ENCODE results near the gene ADAMTS16. TPM values are rescaled to one million over a fixed set of nuclear protein-coding genes. Genes with fewer than 3 reads are reported as not detected.

Gene ADAMTS16
- total RNA-seq, 2 experiments from 2014 or later = not detected

- H3K27me3 Mint-ChIP-seq = no peaks in the 10 kb centered on the region
- no peaks in the 10 kb centered on the region for H3K36me3 Mint-ChIP-seq (ENCODE audit: low read depth)
- H3K27ac Mint-ChIP-seq = no peak overlapping the region
- H3K4me3 Mint-ChIP-seq = no peak overlapping the region
- H3K4me1 Mint-ChIP-seq = no peaks in the 10 kb centered on the region
- peaks cover 4% of the 10 kb centered on the region for H3K9me3 Mint-ChIP-seq
- CTCF ChIA-PET = no interaction called here
- POLR2A ChIA-PET = no interaction called here
- no peak for DNase-seq
Measured at GRCh38 chr5:5240234-5240633, 100.1 kb downstream of the ADAMTS16 start.

- ChIA-PET POLR2A (no interaction called here), CTCF (no interaction called here)
- Mint-ChIP-seq H3K4me3 (no peak overlapping the region), H3K27ac (no peak overlapping the region), H3K4me1 (no peaks in the 10 kb centered on the region), H3K27me3 (no peaks in the 10 kb centered on the region), H3K36me3 (ENCODE audit: low read depth) (no peaks in the 10 kb centered on the region), H3K9me3 (peaks cover 4% of the 10 kb centered on the region)
- DNase-seq = no peak
Measured at GRCh38 chr5:5242056-5242455, 101.9 kb downstream of the ADAMTS16 start.

- POLR2A ChIA-PET = no interaction called here
- no peak overlapping the region for H3K4me3 Mint-ChIP-seq
- CTCF ChIA-PET = no interaction called here
- DNase-seq = no peak
- H3K27ac Mint-ChIP-seq = no peak overlapping the region
- H3K36me3 Mint-ChIP-seq (ENCODE audit: low read depth) = no peaks in the 10 kb centered on the region
- no peaks in the 10 kb centered on the region for H3K9me3 Mint-ChIP-seq
- no peaks in the 10 kb centered on the region for H3K4me1 Mint-ChIP-seq
- H3K27me3 Mint-ChIP-seq = no peaks in the 10 kb centered on the region
Measured at GRCh38 chr5:5246736-5247135, 106.6 kb downstream of the ADAMTS16 start.

GRCh38 chr5:5250758-5251157 is 110.6 kb downstream of the ADAMTS16 start:
- Mint-ChIP-seq H3K4me3 (no peak overlapping the region), H3K9me3 (peaks cover 5% of the 10 kb centered on the region), H3K36me3 (ENCODE audit: low read depth) (no peaks in the 10 kb centered on the region), H3K4me1 (no peaks in the 10 kb centered on the region), H3K27ac (no peak overlapping the region), H3K27me3 (no peaks in the 10 kb centered on the region)
- no peak for DNase-seq
- CTCF ChIA-PET = no interaction called here
- POLR2A ChIA-PET = no interaction called here

GRCh38 chr5:5252106-5252505 is 112.0 kb downstream of the ADAMTS16 start:
- H3K36me3 Mint-ChIP-seq (ENCODE audit: low read depth) = no peaks in the 10 kb centered on the region
- ChIA-PET POLR2A (no interaction called here), CTCF (no interaction called here)
- no peak overlapping the region for H3K4me3 Mint-ChIP-seq
- no peaks in the 10 kb centered on the region for H3K4me1 Mint-ChIP-seq
- no peak overlapping the region for H3K27ac Mint-ChIP-seq
- DNase-seq = no peak
- H3K9me3 Mint-ChIP-seq = peaks cover 7% of the 10 kb centered on the region
- H3K27me3 Mint-ChIP-seq = no peaks in the 10 kb centered on the region

- H3K4me3 Mint-ChIP-seq = no peak overlapping the region
- POLR2A ChIA-PET = no interaction called here
- H3K4me1 Mint-ChIP-seq = no peaks in the 10 kb centered on the region
- CTCF ChIA-PET = no interaction called here
- H3K27me3 Mint-ChIP-seq = no peaks in the 10 kb centered on the region
- DNase-seq = no peak
- H3K9me3 Mint-ChIP-seq = peaks cover 7% of the 10 kb centered on the region
- H3K27ac Mint-ChIP-seq = no peak overlapping the region
- no peaks in the 10 kb centered on the region for H3K36me3 Mint-ChIP-seq (ENCODE audit: low read depth)
Measured at GRCh38 chr5:5257353-5257752, 117.2 kb downstream of the ADAMTS16 start.

GRCh38 chr5:5258564-5258963 is 118.4 kb downstream of the ADAMTS16 start:
- CTCF ChIA-PET = no interaction called here
- POLR2A ChIA-PET = no interaction called here
- Mint-ChIP-seq H3K4me1 (no peaks in the 10 kb centered on the region), H3K27me3 (no peaks in the 10 kb centered on the region), H3K4me3 (no peak overlapping the region), H3K36me3 (ENCODE audit: low read depth) (no peaks in the 10 kb centered on the region), H3K27ac (no peak overlapping the region), H3K9me3 (peaks cover 5% of the 10 kb centered on the region)
- DNase-seq = no peak

GRCh38 chr5:5264727-5265126 is 124.6 kb downstream of the ADAMTS16 start:
- CTCF ChIA-PET = no interaction called here
- Mint-ChIP-seq H3K27ac (no peak overlapping the region), H3K4me1 (no peaks in the 10 kb centered on the region)

GRCh38 chr5:5266297-5266696 is 126.2 kb downstream of the ADAMTS16 start:
- Mint-ChIP-seq H3K4me1 (no peaks in the 10 kb centered on the region), H3K27ac (no peak overlapping the region)
- CTCF ChIA-PET = no interaction called here

More at GRCh38 chr5:5264727-5265126, 124.6 kb downstream of the ADAMTS16 start:
- Mint-ChIP-seq H3K27me3 (no peaks in the 10 kb centered on the region), H3K36me3 (ENCODE audit: low read depth) (no peaks in the 10 kb centered on the region), H3K4me3 (no peak overlapping the region), H3K9me3 (no peaks in the 10 kb centered on the region)
- POLR2A ChIA-PET = no interaction called here
- DNase-seq = no peak

GRCh38 chr5:5270161-5270560 is 130.0 kb downstream of the ADAMTS16 start:
- CTCF ChIA-PET = no interaction called here
- no peaks in the 10 kb centered on the region for H3K36me3 Mint-ChIP-seq (ENCODE audit: low read depth)
- DNase-seq = no peak
- no peaks in the 10 kb centered on the region for H3K4me1 Mint-ChIP-seq
- no peaks in the 10 kb centered on the region for H3K9me3 Mint-ChIP-seq
- no peaks in the 10 kb centered on the region for H3K27me3 Mint-ChIP-seq
- POLR2A ChIA-PET = no interaction called here
- no peak overlapping the region for H3K27ac Mint-ChIP-seq
- no peak overlapping the region for H3K4me3 Mint-ChIP-seq

More at GRCh38 chr5:5266297-5266696, 126.2 kb downstream of the ADAMTS16 start:
- Mint-ChIP-seq H3K36me3 (ENCODE audit: low read depth) (no peaks in the 10 kb centered on the region), H3K4me3 (no peak overlapping the region), H3K27me3 (no peaks in the 10 kb centered on the region), H3K9me3 (no peaks in the 10 kb centered on the region)
- no peak for DNase-seq
- POLR2A ChIA-PET = no interaction called here

GRCh38 chr5:5270958-5271785 is 131.0 kb downstream of the ADAMTS16 start:
- Mint-ChIP-seq H3K36me3 (ENCODE audit: low read depth) (no peaks in the 10 kb centered on the region), H3K27me3 (no peaks in the 10 kb centered on the region), H3K27ac (no peak overlapping the region), H3K9me3 (no peaks in the 10 kb centered on the region), H3K4me3 (no peak overlapping the region), H3K4me1 (no peaks in the 10 kb centered on the region)
- no peak for DNase-seq
- POLR2A ChIA-PET = no interaction called here
- CTCF ChIA-PET = no interaction called here

- H3K9me3 Mint-ChIP-seq = no peaks in the 10 kb centered on the region
- H3K27me3 Mint-ChIP-seq = no peaks in the 10 kb centered on the region
- H3K4me1 Mint-ChIP-seq = no peaks in the 10 kb centered on the region
- H3K4me3 Mint-ChIP-seq = no peak overlapping the region
- ChIA-PET CTCF (no interaction called here), POLR2A (no interaction called here)
- H3K27ac Mint-ChIP-seq = no peak overlapping the region
- no peaks in the 10 kb centered on the region for H3K36me3 Mint-ChIP-seq (ENCODE audit: low read depth)
- DNase-seq = no peak
Measured at GRCh38 chr5:5271786-5272321, 131.7 kb downstream of the ADAMTS16 start.

GRCh38 chr5:5273398-5273797 is 133.3 kb downstream of the ADAMTS16 start:
- H3K27me3 Mint-ChIP-seq = no peaks in the 10 kb centered on the region
- no peak overlapping the region for H3K4me3 Mint-ChIP-seq
- DNase-seq = no peak
- H3K36me3 Mint-ChIP-seq (ENCODE audit: low read depth) = no peaks in the 10 kb centered on the region
- no peaks in the 10 kb centered on the region for H3K4me1 Mint-ChIP-seq
- H3K27ac Mint-ChIP-seq = no peak overlapping the region
- POLR2A ChIA-PET = no interaction called here
- H3K9me3 Mint-ChIP-seq = no peaks in the 10 kb centered on the region
- CTCF ChIA-PET = no interaction called here

- CTCF ChIA-PET = no interaction called here
- Mint-ChIP-seq H3K36me3 (ENCODE audit: low read depth) (no peaks in the 10 kb centered on the region), H3K27me3 (no peaks in the 10 kb centered on the region), H3K4me3 (no peak overlapping the region), H3K4me1 (no peaks in the 10 kb centered on the region), H3K27ac (no peak overlapping the region), H3K9me3 (no peaks in the 10 kb centered on the region)
- DNase-seq = no peak
- POLR2A ChIA-PET = no interaction called here
Measured at GRCh38 chr5:5273976-5274375, 133.8 kb downstream of the ADAMTS16 start.
